ENCODE data around the gene TMPRSS13.
"Not testable (repeated sequence)": the region's sequence is repeated elsewhere in the genome, so short reads cannot be mapped to it uniquely, and the experiment has no call there.

The TMPRSS13 gene

GRCh38 chr11:117929142-117929915 is at the start of gene TMPRSS13:
TMPRSS13 (minus strand) TSS chr11:117929402; CDS start chr11:117929307, 95 bp downstream.
- no peak for DNase-seq

GRCh38 chr11:117978991-117979390 is 49.8 kb upstream of the TMPRSS13 start:
- no peak for DNase-seq

- not testable (repeated sequence) for DNase-seq
Observed at GRCh38 chr11:117978291-117978910, 49.2 kb upstream of the TMPRSS13 start.

- not testable (repeated sequence) for DNase-seq
Observed at GRCh38 chr11:117977612-117978264, 48.5 kb upstream of the TMPRSS13 start.

DNA sequence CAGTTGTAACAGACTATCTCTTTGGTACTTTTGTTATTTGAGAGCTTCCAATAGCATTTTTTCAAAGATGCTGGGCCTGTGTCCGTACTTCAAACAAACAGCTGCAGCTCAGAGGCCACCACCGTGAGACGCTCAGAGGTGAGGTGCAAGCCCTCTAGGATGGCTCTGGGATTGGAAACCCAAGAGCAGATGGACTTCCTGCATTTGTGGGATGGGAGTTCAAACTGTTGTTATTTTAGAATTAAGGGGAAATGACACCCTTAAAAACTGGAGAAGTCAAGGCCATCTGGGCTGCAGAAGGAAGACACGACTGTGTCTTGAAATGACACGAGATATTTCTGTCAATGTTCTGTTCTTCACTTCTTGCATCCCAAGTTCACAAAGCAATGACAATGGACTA is 47.8 kb upstream of the TMPRSS13 start:
- DNase-seq, result no peak

- no peak for DNase-seq
Observed at GRCh38 chr11:117976445-117976844, 47.2 kb upstream of the TMPRSS13 start.

GRCh38 chr11:117973503-117973860 is 44.3 kb upstream of the TMPRSS13 start:
- DNase-seq, result peak; percentile 27

DNA sequence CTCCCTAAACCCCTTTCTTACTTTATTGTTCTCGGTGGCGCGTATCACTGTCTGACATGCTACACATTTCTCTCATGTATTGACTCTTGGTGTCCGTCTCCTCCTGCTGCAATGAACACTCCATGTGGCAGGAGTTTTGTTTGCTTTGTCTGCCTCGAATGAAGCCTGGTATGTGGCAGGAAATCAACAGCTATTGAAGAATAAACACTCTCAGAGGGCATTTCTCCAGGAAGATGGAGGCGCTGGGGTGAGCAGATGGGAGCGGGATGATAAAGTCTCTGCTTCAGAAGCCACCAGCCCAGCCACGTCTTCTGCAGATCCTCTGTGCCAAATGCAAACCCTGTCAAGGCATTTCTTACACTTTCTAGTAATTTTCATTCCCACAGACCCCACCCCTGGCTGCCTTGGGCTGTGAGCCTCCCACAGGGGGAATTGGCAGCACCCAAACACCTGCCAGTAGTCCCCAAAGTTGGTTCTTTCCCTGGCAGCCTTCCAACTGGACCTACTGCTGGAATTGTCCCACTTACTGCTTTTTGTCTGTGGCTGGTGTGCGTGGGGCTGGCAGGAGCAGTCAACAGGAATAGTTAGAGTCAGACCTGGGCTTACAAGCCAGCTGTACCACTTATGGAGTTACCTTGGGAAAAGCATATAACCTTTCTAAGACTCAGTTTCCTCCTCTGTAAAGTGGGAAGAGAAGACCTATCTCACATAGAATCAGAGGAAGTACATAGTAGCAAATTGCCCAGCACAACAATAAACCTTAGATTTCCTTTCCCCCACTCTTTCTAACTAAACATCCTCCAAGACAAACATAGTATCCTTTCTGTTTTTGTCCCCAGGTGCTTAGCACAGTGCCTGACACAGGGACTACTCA is 43.7 kb upstream of the TMPRSS13 start:
- peak; percentile 66 for DNase-seq

DNA sequence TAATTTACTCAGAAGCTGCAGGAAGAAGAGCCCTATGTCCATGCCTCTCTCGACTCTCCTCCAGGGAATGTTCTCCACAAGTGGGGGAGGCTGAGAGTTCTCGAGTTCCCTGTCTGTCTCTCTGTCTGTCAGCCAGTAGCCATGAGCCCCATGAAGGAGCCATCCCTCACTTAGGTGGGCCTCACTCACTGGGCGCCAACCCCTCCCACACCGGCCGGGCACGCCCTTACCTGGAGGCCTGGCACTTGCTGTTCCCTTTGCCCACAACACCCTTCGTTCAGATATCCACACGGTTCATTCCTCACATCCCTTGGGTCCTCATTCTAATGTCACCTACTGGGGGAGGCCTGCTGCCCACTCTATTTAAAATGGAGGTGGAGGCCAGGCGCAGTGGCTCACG is 42.8 kb upstream of the TMPRSS13 start:
- no peak for DNase-seq

GRCh38 chr11:117970400-117971024 is 41.3 kb upstream of the TMPRSS13 start:
- DNase-seq, result peak; percentile 82

- no peak for DNase-seq
Observed at GRCh38 chr11:117969160-117969991, 40.2 kb upstream of the TMPRSS13 start.

- DNase-seq, result no peak
Observed at GRCh38 chr11:117966908-117967307, 37.7 kb upstream of the TMPRSS13 start.

GRCh38 chr11:117962826-117963225 is 33.6 kb upstream of the TMPRSS13 start:
- no peak for DNase-seq

GRCh38 chr11:117961896-117962295 is 32.7 kb upstream of the TMPRSS13 start:
- no peak for DNase-seq

DNA sequence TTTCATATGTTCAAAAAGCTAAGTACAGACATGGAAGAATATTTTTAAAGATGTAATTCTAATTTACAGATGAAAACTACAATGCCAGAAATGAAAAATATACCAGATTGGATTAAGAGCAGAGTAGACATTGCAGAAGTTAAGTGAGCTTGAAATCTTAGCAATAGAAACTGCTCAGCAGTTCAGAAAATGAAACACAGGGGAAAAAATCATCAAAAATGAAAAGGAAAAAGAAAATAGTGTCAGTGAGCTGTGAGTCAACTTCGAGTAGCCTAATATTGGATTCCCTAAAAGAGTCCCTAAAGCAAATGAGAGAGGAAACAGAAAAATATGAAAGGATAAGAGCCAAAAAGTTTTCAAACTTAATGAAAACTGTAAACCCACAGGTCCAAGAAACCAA is 31.2 kb upstream of the TMPRSS13 start:
- DNase-seq, result no peak

DNA sequence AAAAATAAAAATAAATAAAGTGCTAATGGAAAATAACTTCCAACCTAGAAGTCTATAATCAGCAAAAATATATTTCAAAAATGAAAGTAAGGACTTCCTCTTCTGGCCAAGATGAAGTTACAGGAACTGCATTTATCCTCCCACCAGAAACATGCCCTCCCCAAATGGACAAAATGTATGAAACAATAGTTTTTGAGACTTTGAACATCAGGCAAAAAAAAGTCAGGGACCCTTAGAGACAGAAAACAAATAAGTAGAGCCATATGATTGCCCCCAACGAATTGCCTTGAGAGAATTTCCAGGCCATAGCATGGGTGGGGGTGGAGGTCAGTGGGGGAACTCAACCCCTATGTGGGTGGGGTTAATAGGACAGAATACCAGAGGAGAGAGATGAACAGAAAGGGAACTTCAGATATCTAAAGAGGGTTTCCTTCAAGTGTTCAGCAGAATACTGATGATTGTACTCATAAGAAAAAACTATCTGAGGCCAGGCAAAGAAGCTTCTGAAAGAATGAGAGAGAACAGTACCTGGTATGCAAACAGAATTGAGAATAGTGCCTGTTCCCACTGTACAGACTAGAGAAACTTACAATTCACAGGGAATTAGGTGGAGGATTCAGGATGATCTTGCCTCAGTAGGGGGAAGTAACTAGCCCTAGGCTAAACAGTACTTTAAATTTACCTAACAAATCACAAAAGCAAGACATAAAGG is 30.4 kb upstream of the TMPRSS13 start:
- peak; percentile 44 for DNase-seq

- DNase-seq, result no peak
Observed at GRCh38 chr11:117958949-117959348, 29.7 kb upstream of the TMPRSS13 start.

GRCh38 chr11:117953024-117953671 is 23.9 kb upstream of the TMPRSS13 start:
- peak; percentile 85 for DNase-seq

DNA sequence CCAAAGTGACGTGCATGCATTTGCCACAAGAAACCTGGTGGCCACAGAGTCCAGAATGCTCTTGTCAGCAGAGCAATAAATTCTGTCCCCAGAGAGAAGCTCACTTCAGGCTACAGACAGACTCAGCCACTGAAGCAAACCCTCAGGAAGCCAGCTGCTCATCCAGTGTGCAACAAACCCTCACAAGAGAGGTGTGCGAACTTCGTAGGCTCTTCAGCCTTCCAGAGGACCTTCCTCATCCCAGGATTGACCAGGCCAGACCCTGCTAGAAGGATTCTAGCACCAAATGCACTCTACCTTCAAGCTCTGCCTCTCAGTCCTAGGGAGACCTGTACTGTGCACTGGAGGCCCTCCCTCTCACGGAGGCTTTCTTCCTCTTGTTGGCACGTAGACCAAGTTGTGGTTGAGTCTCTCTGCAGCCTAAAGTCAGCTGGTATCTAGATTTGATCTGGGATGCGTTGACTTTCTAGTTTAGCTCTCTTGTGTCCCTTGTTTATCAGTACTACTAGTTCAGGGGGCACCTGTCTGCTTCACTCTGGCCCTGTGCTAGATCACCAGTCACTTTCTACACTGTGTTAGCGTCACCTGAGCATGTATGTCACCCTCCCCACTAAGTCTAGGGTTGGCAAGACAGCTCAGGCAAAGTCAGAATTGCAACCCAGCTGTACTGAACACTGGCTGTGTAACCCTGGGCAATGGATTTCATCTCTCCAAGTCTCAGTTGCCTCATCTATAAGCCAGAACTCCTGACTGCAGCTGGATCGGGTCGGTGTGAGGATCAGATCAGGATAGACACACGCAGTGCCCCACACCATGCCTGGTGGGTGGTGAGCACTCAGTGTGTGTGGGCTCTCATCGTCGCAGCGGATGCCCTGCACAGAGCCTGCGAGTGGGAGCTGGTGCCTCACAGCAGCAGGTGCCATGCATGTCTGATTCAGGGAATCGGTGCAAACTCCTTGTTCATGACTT is 22.1 kb upstream of the TMPRSS13 start:
- DNase-seq, result peak; percentile 78
